Neuronal stem cell (in vitro differentiated cells): ENCODE measurements around the gene GCLM.

Source experiments
- DNase-seq: peaks from one replicate; pipeline ENCODE4 v3.0.0-alpha.2; 2013; ENCODE audit warnings: low spot score
- H2AFZ ChIP-seq: one replicate; pipeline ENCODE4 v1.6.1; 2013; ENCODE audit warnings: mild to moderate bottlenecking, low read length, inconsistent platforms
- H2AK5ac ChIP-seq: 2 replicates; pipeline ENCODE4 v1.6.1; 2013; ENCODE audit warnings: low read depth, mild to moderate bottlenecking, inconsistent platforms, low read length, moderate library complexity, mixed read lengths
- H2BK120ac ChIP-seq: 2 replicates; pipeline ENCODE4 v1.6.1; 2013; ENCODE audit warnings: low read depth, mild to moderate bottlenecking, inconsistent platforms, low read length, moderate library complexity, mixed read lengths
- H2BK12ac ChIP-seq: one replicate; pipeline ENCODE4 v1.6.1; 2013; ENCODE audit warnings: low read length, inconsistent platforms
- H2BK15ac ChIP-seq: 2 replicates; pipeline ENCODE4 v1.6.1; 2013; ENCODE audit warnings: mild to moderate bottlenecking, low read length, inconsistent platforms, mixed read lengths
- H2BK5ac ChIP-seq: one replicate; pipeline ENCODE4 v1.6.1; 2013; ENCODE audit warnings: inconsistent platforms, mild to moderate bottlenecking, low read length, moderate library complexity
- H3K14ac ChIP-seq: one replicate; pipeline ENCODE4 v1.6.1; 2013; ENCODE audit warnings: low read length, inconsistent platforms
- H3K18ac ChIP-seq: 2 replicates; pipeline ENCODE4 v1.6.1; 2013; ENCODE audit warnings: low read length, inconsistent platforms
- H3K23ac ChIP-seq: 2 replicates; pipeline ENCODE4 v1.6.1; 2013; ENCODE audit warnings: low read depth, mild to moderate bottlenecking, mixed read lengths, low read length, inconsistent platforms; ENCODE audit not compliant: poor library complexity
- H3K27ac ChIP-seq: replicated peaks from 3 replicates; pipeline ENCODE4 v1.5.1; 2013; ENCODE audit warnings: low read length, inconsistent platforms
- H3K27me3 ChIP-seq, 3 experiments: 2 replicates each; pipeline ENCODE4 v1.6.1; 2013; ENCODE audit warnings: low read length in 3 of 3, mild to moderate bottlenecking in 2 of 3, inconsistent platforms in 1 of 3, low read depth in 1 of 3, mixed read lengths in 1 of 3, moderate library complexity in 1 of 3; ENCODE audit not compliant: control insufficient read depth in 3 of 3, insufficient read depth in 3 of 3
- H3K36me3 ChIP-seq, 2 donors: replicated peaks in 1 of 2; 2 replicates each; pipeline ENCODE4 v1.6.1; 2013; ENCODE audit warnings: low read length in 2 of 2; ENCODE audit not compliant: control insufficient read depth in 2 of 2, insufficient read depth in 2 of 2
- H3K4ac ChIP-seq: 2 replicates; pipeline ENCODE4 v1.6.1; 2013; ENCODE audit warnings: inconsistent platforms, mild to moderate bottlenecking, low read length, moderate library complexity
- H3K4me1 ChIP-seq, 2 donors: 1 replicate in 1 of 2; 2 replicates in 1 of 2; pipeline ENCODE4 v1.6.1; 2013; ENCODE audit warnings: low read length in 2 of 2, low read depth in 1 of 2; ENCODE audit not compliant: control insufficient read depth in 2 of 2, insufficient read depth in 1 of 2
- H3K4me2 ChIP-seq: one replicate; pipeline ENCODE4 v1.6.1; 2013; ENCODE audit warnings: mild to moderate bottlenecking, low read length, inconsistent platforms; ENCODE audit not compliant: insufficient read depth, poor library complexity, severe bottlenecking
- H3K4me3 ChIP-seq, 2 donors: 2 replicates each; pipeline ENCODE4 v1.5.1; 2013; ENCODE audit warnings: low read length in 2 of 2, mild to moderate bottlenecking in 2 of 2, inconsistent platforms in 1 of 2, moderate library complexity in 1 of 2
- H3K79me1 ChIP-seq: one replicate; pipeline ENCODE4 v1.6.1; 2013; ENCODE audit warnings: low read depth, mild to moderate bottlenecking, inconsistent platforms, low read length, moderate library complexity
- H3K9ac ChIP-seq: one replicate; pipeline ENCODE4 v1.6.1; 2013; ENCODE audit warnings: mild to moderate bottlenecking, low read depth, low read length, inconsistent platforms; ENCODE audit not compliant: poor library complexity
- H3K9me3 ChIP-seq, 2 donors: replicated peaks in 1 of 2; 2 replicates each; pipeline versions ENCODE3 to v1.6.1; 2013; ENCODE audit warnings: low read length in 2 of 2, mild to moderate bottlenecking in 2 of 2, inconsistent platforms in 1 of 2, low read depth in 1 of 2, mixed read lengths in 1 of 2, moderate library complexity in 1 of 2; ENCODE audit not compliant: control insufficient read depth in 2 of 2, insufficient read depth in 1 of 2
- H4K8ac ChIP-seq: one replicate; pipeline ENCODE4 v1.6.1; 2013; ENCODE audit warnings: low read depth, mild to moderate bottlenecking, inconsistent platforms, low read length, moderate library complexity
- H4K91ac ChIP-seq: one replicate; pipeline ENCODE4 v1.6.1; 2013; ENCODE audit warnings: low read length, low read depth, mild to moderate bottlenecking, inconsistent platforms; ENCODE audit not compliant: poor library complexity
- WGBS, 2 donors: extraction: QIAGEN DNeasy Blood & Tissue Kit; methylation state at CpG; one replicate each; pipeline ENCODE4 v1.1.7; 2013; ENCODE audit warnings: missing lambda C conversion rate in 2 of 2, mixed read lengths in 1 of 2; ENCODE audit not compliant: insufficient read length in 2 of 2, insufficient replicate concordance in 1 of 2; ENCODE audit errors: extremely low coverage in 2 of 2; 5-methylcytosine and 5-hydroxymethylcytosine counted together

Gene GCLM

DNA sequence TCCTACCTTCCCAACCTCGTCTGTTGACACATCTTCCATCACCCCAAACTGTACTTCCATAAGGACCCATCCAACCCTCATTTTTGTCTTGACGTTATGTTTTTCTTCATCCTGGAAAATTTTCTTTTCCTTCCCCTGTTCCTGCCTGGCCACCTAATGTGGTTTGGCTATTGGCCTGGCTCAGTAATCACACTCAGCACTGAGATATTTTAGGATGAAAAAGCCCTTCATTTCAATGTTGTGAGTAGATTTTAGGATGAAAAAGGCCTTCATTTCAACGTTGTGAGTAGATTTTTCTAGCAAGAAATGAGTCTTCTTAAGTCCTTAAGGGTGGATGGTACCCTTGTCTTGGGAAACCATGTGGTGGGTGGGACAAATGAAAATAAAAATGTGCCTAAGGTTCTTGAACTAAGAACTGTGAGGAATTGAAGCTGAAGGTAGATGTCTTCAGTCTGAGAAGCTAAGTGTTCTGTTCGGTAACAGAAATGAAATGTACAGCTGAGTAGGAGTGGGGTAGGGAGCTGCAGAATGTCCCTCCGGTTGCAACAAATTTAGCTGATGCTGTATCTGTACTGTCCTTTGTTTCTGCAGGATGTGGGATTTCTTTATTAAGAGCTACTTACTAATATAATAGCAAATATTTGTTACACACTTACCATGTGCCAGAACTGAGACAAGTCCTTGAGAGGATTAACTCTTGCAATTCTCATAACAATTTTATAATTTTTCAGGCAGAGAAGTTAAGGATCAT is 66.3 kb downstream of the GCLM start:
- Histone ChIP-seq H3K4ac (no peak overlapping the region), H3K79me1 (no peaks in the 10 kb centered on the region)

GRCh38 chr1:93841771-93842170 is 67.5 kb downstream of the GCLM start:
- no peak for DNase-seq
- WGBS, 2 donors, result no CpG with 5 or more reads among the region's 3 CpGs
- H2BK5ac ChIP-seq, result no peak overlapping the region
- no peak overlapping the region for H3K23ac ChIP-seq
- no peak overlapping the region for H2BK15ac ChIP-seq
- no peak overlapping the region for H3K27ac ChIP-seq
- H2BK120ac ChIP-seq, result no peak overlapping the region
- no peak overlapping the region for H2AK5ac ChIP-seq
- H3K79me1 ChIP-seq, result no peaks in the 10 kb centered on the region
- H3K4ac ChIP-seq, result no peak overlapping the region
- H3K9ac ChIP-seq, result no peak overlapping the region
- H3K27me3 ChIP-seq, result no peaks in the 10 kb centered on the region
- H3K9me3 ChIP-seq, result no peaks in the 10 kb centered on the region
- no peak overlapping the region for H2BK12ac ChIP-seq
- no peak overlapping the region for H3K4me2 ChIP-seq
- H3K4me1 ChIP-seq, result peaks cover 0 to 10% of the 10 kb centered on the region in 2 donors
- H4K8ac ChIP-seq, result no peak overlapping the region
- H3K14ac ChIP-seq, result no peak overlapping the region
- H3K36me3 ChIP-seq, result peaks cover 0 to 11% of the 10 kb centered on the region in 2 donors
- no peak overlapping the region for H4K91ac ChIP-seq
- no peak overlapping the region for H3K18ac ChIP-seq
- H2AFZ ChIP-seq, result no peak overlapping the region
- H3K4me3 ChIP-seq, result no peak overlapping the region

More for the DNA sequence above, 66.3 kb downstream of the GCLM start:
- Histone ChIP-seq H3K9me3 (no peaks in the 10 kb centered on the region), H2BK15ac (no peak overlapping the region), H2BK120ac (no peak overlapping the region), H3K27me3 (no peaks in the 10 kb centered on the region), H3K14ac (no peak overlapping the region), H3K23ac (no peak overlapping the region), H3K27ac (no peak overlapping the region), H3K9ac (no peak overlapping the region), H3K4me2 (no peak overlapping the region), H3K18ac (no peak overlapping the region), H2BK12ac (no peak overlapping the region), H3K36me3 (peaks cover 0 to 11% of the 10 kb centered on the region in 2 donors), H4K8ac (no peak overlapping the region), H3K4me3 (no peak overlapping the region), H4K91ac (no peak overlapping the region), H2AK5ac (no peak overlapping the region), H2BK5ac (no peak overlapping the region), H2AFZ (no peak overlapping the region), H3K4me1 (peaks cover 0 to 6% of the 10 kb centered on the region in 2 donors)
- WGBS, 2 donors, result no CpG with 5 or more reads among the region's 5 CpGs
- DNase-seq, result no peak

DNA sequence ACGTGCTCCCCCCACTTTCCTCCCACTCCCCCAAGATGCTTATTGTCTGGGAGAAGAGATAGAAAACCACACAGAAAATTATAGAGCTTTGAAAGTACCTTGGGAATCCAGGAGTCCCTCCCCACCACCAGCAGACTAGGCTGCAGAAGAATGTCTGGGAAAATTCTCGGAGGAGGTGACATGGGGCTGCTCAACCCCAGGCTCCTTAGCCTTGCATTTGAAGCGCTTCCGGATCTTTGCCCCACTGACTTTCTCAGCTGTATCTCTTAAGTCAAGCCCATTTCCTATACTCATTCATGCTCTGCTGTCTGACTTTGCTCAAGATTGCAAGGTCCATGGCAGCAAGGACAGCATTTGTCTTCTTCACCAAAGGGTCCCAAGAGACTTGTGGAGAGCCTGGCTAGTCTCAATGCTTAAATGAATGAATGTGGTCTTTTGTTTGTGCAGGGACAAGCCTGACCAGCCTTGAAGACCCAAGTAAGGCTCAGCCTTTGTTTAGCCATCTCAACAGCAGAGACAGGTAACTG is 68.2 kb downstream of the GCLM start:
- Histone ChIP-seq H2BK15ac (no peak overlapping the region), H4K8ac (no peak overlapping the region), H3K18ac (no peak overlapping the region), H3K4ac (no peak overlapping the region), H3K36me3 (peaks cover 0 to 11% of the 10 kb centered on the region in 2 donors), H3K27ac (no peak overlapping the region), H2AK5ac (no peak overlapping the region), H3K23ac (no peak overlapping the region), H3K4me1 (peaks cover 0 to 10% of the 10 kb centered on the region in 2 donors), H3K27me3 (no peaks in the 10 kb centered on the region), H3K9ac (no peak overlapping the region), H2BK12ac (no peak overlapping the region), H3K9me3 (peaks cover 0 to 2% of the 10 kb centered on the region in 2 donors), H3K4me2 (no peak overlapping the region), H2AFZ (no peak overlapping the region), H2BK120ac (no peak overlapping the region), H3K4me3 (no peak overlapping the region), H3K14ac (no peak overlapping the region), H3K79me1 (no peaks in the 10 kb centered on the region), H2BK5ac (no peak overlapping the region), H4K91ac (no peak overlapping the region)
- DNase-seq, result no peak
- no CpG with 5 or more reads among the region's 4 CpGs for WGBS, 2 donors

- H3K27me3 ChIP-seq, result no peaks in the 10 kb centered on the region
- no peak overlapping the region for H3K27ac ChIP-seq
- H2AFZ ChIP-seq, result no peak overlapping the region
- no peak overlapping the region for H4K91ac ChIP-seq
- no CpG with 5 or more reads among the region's 2 CpGs for WGBS, 2 donors
- no peak overlapping the region for H2BK5ac ChIP-seq
- H2BK15ac ChIP-seq, result no peak overlapping the region
- DNase-seq, result no peak
- H2BK12ac ChIP-seq, result no peak overlapping the region
- H4K8ac ChIP-seq, result no peak overlapping the region
- no peak overlapping the region for H2AK5ac ChIP-seq
- H3K4ac ChIP-seq, result no peak overlapping the region
- no peaks in the 10 kb centered on the region for H3K79me1 ChIP-seq
- no peak overlapping the region for H3K4me3 ChIP-seq
- no peak overlapping the region for H3K18ac ChIP-seq
- H3K36me3 ChIP-seq, result peaks cover 0 to 11% of the 10 kb centered on the region in 2 donors
- peaks cover 0 to 4% of the 10 kb centered on the region in 2 donors for H3K9me3 ChIP-seq
- H3K4me2 ChIP-seq, result no peak overlapping the region
- H3K4me1 ChIP-seq, result peaks cover 0 to 6% of the 10 kb centered on the region in 2 donors
- no peak overlapping the region for H2BK120ac ChIP-seq
- H3K9ac ChIP-seq, result no peak overlapping the region
- no peak overlapping the region for H3K23ac ChIP-seq
- no peak overlapping the region for H3K14ac ChIP-seq
Measured at GRCh38 chr1:93839753-93840152, 69.5 kb downstream of the GCLM start.
